Ishikawa (cell line): ENCODE results near the gene ITIH6.

Experiments
- CREB1 ChIP-seq: IDR thresholded peaks from 2 replicates; pipeline ENCODE4 v1.6.1; 2012; ENCODE audit warnings: low read depth
- EGR1 ChIP-seq: IDR thresholded peaks from 2 replicates; pipeline ENCODE4 v1.6.1; 2012
- EP300 ChIP-seq: IDR thresholded peaks from 2 replicates; pipeline ENCODE4 v1.6.1; 2012; ENCODE audit warnings: borderline replicate concordance
- NFIC ChIP-seq: IDR thresholded peaks from 2 replicates; pipeline ENCODE4 v1.6.1; 2012
- RAD21 ChIP-seq: IDR thresholded peaks from 2 replicates; pipeline ENCODE4 v1.6.1; 2012; ENCODE audit warnings: low read depth
- TAF1 ChIP-seq: IDR thresholded peaks from 2 replicates; pipeline ENCODE4 v1.6.1; 2012; ENCODE audit warnings: low read depth, mild to moderate bottlenecking
- TCF12 ChIP-seq: IDR thresholded peaks from 2 replicates; pipeline ENCODE4 v1.6.1; 2012; ENCODE audit warnings: low read depth
- YY1 ChIP-seq: IDR thresholded peaks from 2 replicates; pipeline ENCODE4 v1.6.1; 2012; ENCODE audit warnings: low read depth
- ZBTB7A ChIP-seq: IDR thresholded peaks from 2 replicates; pipeline ENCODE4 v1.6.1; 2012; ENCODE audit warnings: low read depth
- TF ChIP-seq, protein P1 (sequence below): IDR thresholded peaks from 2 replicates; pipeline ENCODE4 v1.6.1; 2012; ENCODE audit warnings: low read depth, mild to moderate bottlenecking
- TF ChIP-seq, protein P2 (sequence below): IDR thresholded peaks from 2 replicates; pipeline ENCODE4 v1.6.1; 2012
- TF ChIP-seq, protein P3 (sequence below): IDR thresholded peaks from 2 replicates; pipeline ENCODE4 v1.6.1; 2012

DNA sequence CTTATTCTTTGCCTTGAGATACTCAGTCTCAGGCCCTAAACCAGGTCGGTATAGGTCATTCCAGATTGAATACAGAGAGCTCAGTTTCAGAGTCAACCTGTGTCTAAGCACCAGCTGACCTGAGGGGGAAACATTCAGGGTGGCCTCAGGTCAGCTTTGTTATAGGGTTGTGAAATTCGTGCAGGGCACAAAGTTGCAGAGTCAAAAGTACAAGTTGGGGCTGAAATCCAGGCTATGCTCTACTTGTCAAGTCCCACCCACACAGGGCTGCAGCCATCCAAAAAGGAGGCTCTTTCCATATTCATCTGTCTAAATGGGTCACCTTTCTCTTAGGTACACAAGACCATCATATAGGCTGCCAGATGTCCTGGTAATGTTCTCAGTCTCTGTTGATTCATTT lies 89.7 kb downstream of the ITIH6 start:
- TF ChIP-seq, protein P1, sequence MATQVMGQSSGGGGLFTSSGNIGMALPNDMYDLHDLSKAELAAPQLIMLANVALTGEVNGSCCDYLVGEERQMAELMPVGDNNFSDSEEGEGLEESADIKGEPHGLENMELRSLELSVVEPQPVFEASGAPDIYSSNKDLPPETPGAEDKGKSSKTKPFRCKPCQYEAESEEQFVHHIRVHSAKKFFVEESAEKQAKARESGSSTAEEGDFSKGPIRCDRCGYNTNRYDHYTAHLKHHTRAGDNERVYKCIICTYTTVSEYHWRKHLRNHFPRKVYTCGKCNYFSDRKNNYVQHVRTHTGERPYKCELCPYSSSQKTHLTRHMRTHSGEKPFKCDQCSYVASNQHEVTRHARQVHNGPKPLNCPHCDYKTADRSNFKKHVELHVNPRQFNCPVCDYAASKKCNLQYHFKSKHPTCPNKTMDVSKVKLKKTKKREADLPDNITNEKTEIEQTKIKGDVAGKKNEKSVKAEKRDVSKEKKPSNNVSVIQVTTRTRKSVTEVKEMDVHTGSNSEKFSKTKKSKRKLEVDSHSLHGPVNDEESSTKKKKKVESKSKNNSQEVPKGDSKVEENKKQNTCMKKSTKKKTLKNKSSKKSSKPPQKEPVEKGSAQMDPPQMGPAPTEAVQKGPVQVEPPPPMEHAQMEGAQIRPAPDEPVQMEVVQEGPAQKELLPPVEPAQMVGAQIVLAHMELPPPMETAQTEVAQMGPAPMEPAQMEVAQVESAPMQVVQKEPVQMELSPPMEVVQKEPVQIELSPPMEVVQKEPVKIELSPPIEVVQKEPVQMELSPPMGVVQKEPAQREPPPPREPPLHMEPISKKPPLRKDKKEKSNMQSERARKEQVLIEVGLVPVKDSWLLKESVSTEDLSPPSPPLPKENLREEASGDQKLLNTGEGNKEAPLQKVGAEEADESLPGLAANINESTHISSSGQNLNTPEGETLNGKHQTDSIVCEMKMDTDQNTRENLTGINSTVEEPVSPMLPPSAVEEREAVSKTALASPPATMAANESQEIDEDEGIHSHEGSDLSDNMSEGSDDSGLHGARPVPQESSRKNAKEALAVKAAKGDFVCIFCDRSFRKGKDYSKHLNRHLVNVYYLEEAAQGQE = no peak
- TF ChIP-seq EP300 (no peak), TCF12 (no peak), CREB1 (no peak), EGR1 (no peak), RAD21 (no peak), NFIC (no peak), TAF1 (no peak), YY1 (no peak), ZBTB7A (no peak)
- TF ChIP-seq, protein P2, sequence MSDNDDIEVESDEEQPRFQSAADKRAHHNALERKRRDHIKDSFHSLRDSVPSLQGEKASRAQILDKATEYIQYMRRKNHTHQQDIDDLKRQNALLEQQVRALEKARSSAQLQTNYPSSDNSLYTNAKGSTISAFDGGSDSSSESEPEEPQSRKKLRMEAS = no peak
- TF ChIP-seq, protein P3, sequence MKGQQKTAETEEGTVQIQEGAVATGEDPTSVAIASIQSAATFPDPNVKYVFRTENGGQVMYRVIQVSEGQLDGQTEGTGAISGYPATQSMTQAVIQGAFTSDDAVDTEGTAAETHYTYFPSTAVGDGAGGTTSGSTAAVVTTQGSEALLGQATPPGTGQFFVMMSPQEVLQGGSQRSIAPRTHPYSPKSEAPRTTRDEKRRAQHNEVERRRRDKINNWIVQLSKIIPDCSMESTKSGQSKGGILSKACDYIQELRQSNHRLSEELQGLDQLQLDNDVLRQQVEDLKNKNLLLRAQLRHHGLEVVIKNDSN = no peak
